ENCODE results near the gene DNLZ. TPM values are rescaled to one million over a fixed set of nuclear protein-coding genes. Genes with fewer than 3 reads are reported as not detected.

DNLZ gene
- total RNA-seq, 1 donor from 2014 or later: 27.5 TPM

- TF ChIP-seq, protein P1, sequence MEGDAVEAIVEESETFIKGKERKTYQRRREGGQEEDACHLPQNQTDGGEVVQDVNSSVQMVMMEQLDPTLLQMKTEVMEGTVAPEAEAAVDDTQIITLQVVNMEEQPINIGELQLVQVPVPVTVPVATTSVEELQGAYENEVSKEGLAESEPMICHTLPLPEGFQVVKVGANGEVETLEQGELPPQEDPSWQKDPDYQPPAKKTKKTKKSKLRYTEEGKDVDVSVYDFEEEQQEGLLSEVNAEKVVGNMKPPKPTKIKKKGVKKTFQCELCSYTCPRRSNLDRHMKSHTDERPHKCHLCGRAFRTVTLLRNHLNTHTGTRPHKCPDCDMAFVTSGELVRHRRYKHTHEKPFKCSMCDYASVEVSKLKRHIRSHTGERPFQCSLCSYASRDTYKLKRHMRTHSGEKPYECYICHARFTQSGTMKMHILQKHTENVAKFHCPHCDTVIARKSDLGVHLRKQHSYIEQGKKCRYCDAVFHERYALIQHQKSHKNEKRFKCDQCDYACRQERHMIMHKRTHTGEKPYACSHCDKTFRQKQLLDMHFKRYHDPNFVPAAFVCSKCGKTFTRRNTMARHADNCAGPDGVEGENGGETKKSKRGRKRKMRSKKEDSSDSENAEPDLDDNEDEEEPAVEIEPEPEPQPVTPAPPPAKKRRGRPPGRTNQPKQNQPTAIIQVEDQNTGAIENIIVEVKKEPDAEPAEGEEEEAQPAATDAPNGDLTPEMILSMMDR (IDR thresholded peaks at IDR 0.05; ENCODE audit: insufficient read depth, low read length, poor library complexity, severe bottlenecking): no peak
- no peak for DNase-seq (ENCODE audit: low read depth)
- Histone ChIP-seq H3K27me3 (ENCODE audit: control insufficient read depth, insufficient read depth, low read length) (no peaks in the 10 kb centered on the region), H3K4me3 (ENCODE audit: low read depth, low read length) (no peak overlapping the region), H3K36me3 (ENCODE audit: control insufficient read depth, insufficient read depth, low read length) (peaks cover 4% of the 10 kb centered on the region)
These were observed 22.5 kb upstream of the DNLZ start for GRCh38 chr9:136386018-136386417.

DNA sequence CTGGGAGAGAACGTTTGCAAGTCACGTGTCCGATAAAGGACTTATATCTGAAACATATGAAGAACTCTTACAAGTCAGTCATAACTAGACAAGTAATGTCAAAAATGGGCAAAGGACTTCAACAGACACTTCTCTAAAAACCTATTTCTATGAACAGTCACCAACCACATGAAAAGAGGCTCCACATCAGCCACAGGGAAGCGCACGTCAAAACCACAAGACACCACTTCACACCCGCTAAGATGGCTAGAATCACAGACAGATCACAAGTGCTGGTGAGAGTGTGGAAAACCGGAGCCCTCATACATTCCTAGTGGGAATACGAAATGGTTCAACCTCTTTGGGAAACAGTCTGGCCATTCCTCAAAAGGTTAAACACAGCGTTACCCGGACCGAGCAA is 21.5 kb upstream of the DNLZ start:
- DNase-seq (ENCODE audit: low read depth): no peak
- Histone ChIP-seq H3K4me3 (ENCODE audit: low read depth, low read length) (no peak overlapping the region), H3K27me3 (ENCODE audit: control insufficient read depth, insufficient read depth, low read length) (no peaks in the 10 kb centered on the region), H3K36me3 (ENCODE audit: control insufficient read depth, insufficient read depth, low read length) (peaks cover 4% of the 10 kb centered on the region)
- TF ChIP-seq, protein P1 (IDR thresholded peaks at IDR 0.05; ENCODE audit: insufficient read depth, low read length, poor library complexity, severe bottlenecking): no peak

DNA sequence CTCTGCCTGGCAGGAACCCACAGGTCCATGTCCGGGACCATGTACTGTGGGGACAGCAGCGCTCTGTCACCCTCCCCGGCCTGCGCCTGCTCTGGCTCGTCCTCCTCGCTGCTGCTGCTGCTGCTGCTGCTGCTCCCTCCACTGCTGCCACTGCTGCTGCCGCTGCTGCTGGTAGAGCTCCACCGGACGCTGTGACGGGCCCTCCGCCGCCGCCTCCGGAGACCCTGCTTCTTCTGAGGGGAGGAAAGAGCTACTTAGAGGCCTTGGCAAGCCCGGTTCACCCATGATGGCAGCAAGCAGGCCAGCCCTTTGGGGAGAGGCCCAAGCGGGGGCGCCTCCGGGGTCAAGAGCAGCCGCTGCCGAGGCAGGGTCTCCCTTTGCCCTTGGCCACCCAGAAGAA is 19.9 kb upstream of the DNLZ start:
- Histone ChIP-seq H3K36me3 (ENCODE audit: control insufficient read depth, insufficient read depth, low read length) (peaks cover 6% of the 10 kb centered on the region), H3K4me3 (ENCODE audit: low read depth, low read length) (no peak overlapping the region), H3K27me3 (ENCODE audit: control insufficient read depth, insufficient read depth, low read length) (no peaks in the 10 kb centered on the region)
- TF ChIP-seq, protein P1 (IDR thresholded peaks at IDR 0.05; ENCODE audit: insufficient read depth, low read length, poor library complexity, severe bottlenecking): no peak
- no peak for DNase-seq (ENCODE audit: low read depth)

DNA sequence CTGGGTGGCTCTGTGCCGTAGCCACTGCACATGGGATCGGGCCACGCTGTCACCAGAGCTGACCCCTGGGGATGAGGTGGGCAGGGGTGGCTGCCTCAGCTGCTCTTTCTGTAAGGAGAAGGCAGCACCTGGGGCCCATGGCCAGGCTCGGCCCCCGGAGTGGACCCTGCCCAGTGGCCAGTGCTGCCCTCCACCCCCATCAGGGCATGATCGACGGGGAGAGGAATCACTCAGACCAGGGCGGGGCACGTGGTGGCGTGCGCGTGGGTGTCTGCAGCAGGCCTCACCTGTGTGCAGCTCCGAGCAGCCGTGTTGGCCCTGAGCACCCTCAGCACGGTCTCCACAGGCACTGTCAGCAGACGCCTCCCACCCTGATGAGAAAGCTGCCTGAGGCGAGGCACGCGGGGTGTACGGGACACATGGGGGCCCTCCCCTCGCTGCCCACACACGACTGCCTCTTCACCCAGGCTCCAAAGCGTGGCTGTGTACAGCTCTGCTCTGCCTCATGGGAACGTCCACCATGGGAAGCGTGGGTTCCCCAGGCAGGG is 18.5 kb upstream of the DNLZ start:
- TF ChIP-seq, protein P1 (IDR thresholded peaks at IDR 0.05; ENCODE audit: insufficient read depth, low read length, poor library complexity, severe bottlenecking): no peak
- H3K36me3 ChIP-seq (ENCODE audit: control insufficient read depth, insufficient read depth, low read length): peaks cover 4% of the 10 kb centered on the region
- no peak overlapping the region for H3K4me3 ChIP-seq (ENCODE audit: low read depth, low read length)
- no peak for DNase-seq (ENCODE audit: low read depth)
- H3K27me3 ChIP-seq (ENCODE audit: control insufficient read depth, insufficient read depth, low read length): no peaks in the 10 kb centered on the region

GRCh38 chr9:136381311-136381710 is 17.8 kb upstream of the DNLZ start:
- H3K4me3 ChIP-seq (ENCODE audit: low read depth, low read length): no peak overlapping the region
- TF ChIP-seq, protein P1 (IDR thresholded peaks at IDR 0.05; ENCODE audit: insufficient read depth, low read length, poor library complexity, severe bottlenecking): no peak
- no peak for DNase-seq (ENCODE audit: low read depth)
- peaks cover 4% of the 10 kb centered on the region for H3K36me3 ChIP-seq (ENCODE audit: control insufficient read depth, insufficient read depth, low read length)
- no peaks in the 10 kb centered on the region for H3K27me3 ChIP-seq (ENCODE audit: control insufficient read depth, insufficient read depth, low read length)

- Histone ChIP-seq H3K36me3 (ENCODE audit: control insufficient read depth, insufficient read depth, low read length) (peaks cover 4% of the 10 kb centered on the region), H3K4me3 (ENCODE audit: low read depth, low read length) (no peak overlapping the region), H3K27me3 (ENCODE audit: control insufficient read depth, insufficient read depth, low read length) (no peaks in the 10 kb centered on the region)
- DNase-seq (ENCODE audit: low read depth): no peak
- TF ChIP-seq, protein P1 (IDR thresholded peaks at IDR 0.05; ENCODE audit: insufficient read depth, low read length, poor library complexity, severe bottlenecking): no peak
These were observed 16.8 kb upstream of the DNLZ start for GRCh38 chr9:136380381-136380780.

Measured in kidney epithelial cell (primary cell).